Body of pancreas (tissue), 4 donors: Measurements from ENCODE around the gene ACTN1.

Experiments used
- POLR2A ChIP-seq, 3 donors: fragments of 450-650 bp; IDR thresholded peaks; one replicate each; pipeline ENCODE4 v1.6.1; 2016; ENCODE audit warnings: antibody characterized with exemption in 3 of 3, mild to moderate bottlenecking in 2 of 3
- TF ChIP-seq, protein P1 (sequence below), 7 experiments: fragments of 450-650 bp in 4 of 7; fragments of 200-600 bp in 3 of 7; sonication (generic) in 3 of 7; IDR thresholded peaks; one replicate each; pipeline ENCODE4 v1.5.1; 2016 to 2019; ENCODE audit warnings: antibody characterized with exemption in 7 of 7

DNA sequence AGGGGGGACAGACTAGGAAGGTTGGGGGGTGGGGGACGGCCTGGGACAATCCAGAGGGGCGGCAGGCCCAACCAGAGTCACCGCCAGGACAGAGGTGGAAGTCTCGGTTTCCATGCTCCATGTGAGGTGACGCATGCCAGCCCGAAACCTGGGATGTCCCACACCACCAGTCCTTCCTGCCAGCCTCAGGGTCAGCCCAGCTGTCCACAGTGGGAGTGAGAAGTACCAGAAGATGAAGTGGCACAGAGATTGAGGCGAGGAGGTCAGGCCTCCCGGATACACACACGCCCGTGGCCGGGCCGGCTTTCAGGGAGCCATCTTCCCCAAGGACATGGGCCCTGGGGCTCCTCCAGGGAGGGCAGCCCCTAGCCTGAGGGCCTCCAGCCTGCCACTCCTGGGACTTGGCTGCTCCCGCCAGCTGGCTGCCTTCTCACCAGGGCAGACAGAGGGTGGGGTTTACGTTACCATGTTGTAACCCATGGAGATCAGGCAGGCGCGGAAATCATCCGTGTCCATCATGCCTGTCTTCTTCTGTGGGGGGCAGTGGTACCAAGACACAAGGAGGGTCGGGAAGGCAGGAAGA is 101.0 kb downstream of the ACTN1 start:
- TF ChIP-seq, protein P1, sequence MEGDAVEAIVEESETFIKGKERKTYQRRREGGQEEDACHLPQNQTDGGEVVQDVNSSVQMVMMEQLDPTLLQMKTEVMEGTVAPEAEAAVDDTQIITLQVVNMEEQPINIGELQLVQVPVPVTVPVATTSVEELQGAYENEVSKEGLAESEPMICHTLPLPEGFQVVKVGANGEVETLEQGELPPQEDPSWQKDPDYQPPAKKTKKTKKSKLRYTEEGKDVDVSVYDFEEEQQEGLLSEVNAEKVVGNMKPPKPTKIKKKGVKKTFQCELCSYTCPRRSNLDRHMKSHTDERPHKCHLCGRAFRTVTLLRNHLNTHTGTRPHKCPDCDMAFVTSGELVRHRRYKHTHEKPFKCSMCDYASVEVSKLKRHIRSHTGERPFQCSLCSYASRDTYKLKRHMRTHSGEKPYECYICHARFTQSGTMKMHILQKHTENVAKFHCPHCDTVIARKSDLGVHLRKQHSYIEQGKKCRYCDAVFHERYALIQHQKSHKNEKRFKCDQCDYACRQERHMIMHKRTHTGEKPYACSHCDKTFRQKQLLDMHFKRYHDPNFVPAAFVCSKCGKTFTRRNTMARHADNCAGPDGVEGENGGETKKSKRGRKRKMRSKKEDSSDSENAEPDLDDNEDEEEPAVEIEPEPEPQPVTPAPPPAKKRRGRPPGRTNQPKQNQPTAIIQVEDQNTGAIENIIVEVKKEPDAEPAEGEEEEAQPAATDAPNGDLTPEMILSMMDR (IDR thresholded peaks at IDR 0.05): no peak
- TF ChIP-seq POLR2A (IDR thresholded peaks at IDR 0.05): no peak
